Central memory CD8-positive, alpha-beta T cell (primary cell): ENCODE results near the gene ERBB4.

Experiments used
- ATAC-seq: fragments of 150-1000 bp; cut with Tn5 transposase; replicated peaks from 2 replicates; pipeline ENCODE4 v1.10.0; 2022; ENCODE audit warnings: mild to moderate bottlenecking, moderate FRiP score, moderate number of reproducible peaks; ENCODE audit not compliant: poor library complexity, severe bottlenecking; ENCODE audit errors: extremely low read depth
- DNase-seq, 2 donors: peaks; one replicate each; pipeline ENCODE4 v3.0.0; 2021; ENCODE audit warnings: low spot score in 2 of 2
- H3K27ac Mint-ChIP-seq: one replicate; pipeline ENCODE4 v1.8.0; 2022; ENCODE audit warnings: low read depth, mild to moderate bottlenecking, moderate library complexity, mixed read lengths
- H3K27me3 Mint-ChIP-seq: one replicate; pipeline ENCODE4 v1.8.0; 2022; ENCODE audit warnings: mixed read lengths
- H3K36me3 Mint-ChIP-seq: one replicate; pipeline ENCODE4 v1.8.0; 2022; ENCODE audit warnings: mild to moderate bottlenecking, moderate library complexity, mixed read lengths; ENCODE audit not compliant: insufficient read depth
- H3K4me1 Mint-ChIP-seq: one replicate; pipeline ENCODE4 v1.8.0; 2022; ENCODE audit warnings: mixed read lengths
- H3K4me3 Mint-ChIP-seq: one replicate; pipeline ENCODE4 v1.8.0; 2022; ENCODE audit warnings: mild to moderate bottlenecking, moderate library complexity, mixed read lengths
- H3K9me3 Mint-ChIP-seq: one replicate; pipeline ENCODE4 v1.8.0; 2022; ENCODE audit warnings: mixed read lengths

Gene ERBB4

GRCh38 chr2:211495339-211495738 lies 1043.3 kb downstream of the ERBB4 start:
- no peak overlapping the region for H3K4me3 Mint-ChIP-seq
- H3K4me1 Mint-ChIP-seq: no peaks in the 10 kb centered on the region
- H3K9me3 Mint-ChIP-seq: peaks cover 17% of the 10 kb centered on the region
- ATAC-seq (no peak), DNase-seq (no peak)
- H3K36me3 Mint-ChIP-seq: no peaks in the 10 kb centered on the region
- no peak overlapping the region for H3K27ac Mint-ChIP-seq
- no peaks in the 10 kb centered on the region for H3K27me3 Mint-ChIP-seq

- no peaks in the 10 kb centered on the region for H3K27me3 Mint-ChIP-seq
- peaks cover 19% of the 10 kb centered on the region for H3K9me3 Mint-ChIP-seq
- H3K36me3 Mint-ChIP-seq: no peaks in the 10 kb centered on the region
- ATAC-seq: no peak
- no peak overlapping the region for H3K27ac Mint-ChIP-seq
- H3K4me3 Mint-ChIP-seq: no peak overlapping the region
- no peaks in the 10 kb centered on the region for H3K4me1 Mint-ChIP-seq
- no peak for DNase-seq
These were observed 1044.1 kb downstream of the ERBB4 start for GRCh38 chr2:211494536-211494935.

- no peak overlapping the region for H3K27ac Mint-ChIP-seq
- H3K4me1 Mint-ChIP-seq: no peaks in the 10 kb centered on the region
- H3K36me3 Mint-ChIP-seq: no peaks in the 10 kb centered on the region
- DNase-seq (no peak), ATAC-seq (no peak)
- H3K4me3 Mint-ChIP-seq: no peak overlapping the region
- no peaks in the 10 kb centered on the region for H3K27me3 Mint-ChIP-seq
- H3K9me3 Mint-ChIP-seq: peaks cover 19% of the 10 kb centered on the region
These were observed 1044.5 kb downstream of the ERBB4 start for GRCh38 chr2:211494085-211494484.

GRCh38 chr2:211487733-211488132 lies 1050.9 kb downstream of the ERBB4 start:
- no peak for DNase-seq
- Mint-ChIP-seq H3K36me3 (no peaks in the 10 kb centered on the region), H3K9me3 (peaks cover 8% of the 10 kb centered on the region), H3K4me1 (no peaks in the 10 kb centered on the region), H3K4me3 (no peak overlapping the region), H3K27me3 (no peaks in the 10 kb centered on the region), H3K27ac (no peak overlapping the region)
- ATAC-seq: no peak

GRCh38 chr2:211479536-211480150 lies 1059.0 kb downstream of the ERBB4 start:
- ATAC-seq (no peak), DNase-seq (no peak)
- H3K4me3 Mint-ChIP-seq: no peak overlapping the region
- no peaks in the 10 kb centered on the region for H3K36me3 Mint-ChIP-seq
- no peaks in the 10 kb centered on the region for H3K4me1 Mint-ChIP-seq
- H3K9me3 Mint-ChIP-seq: peaks cover 16% of the 10 kb centered on the region
- no peak overlapping the region for H3K27ac Mint-ChIP-seq
- no peaks in the 10 kb centered on the region for H3K27me3 Mint-ChIP-seq

GRCh38 chr2:211477537-211478275 lies 1060.9 kb downstream of the ERBB4 start:
- no peak for ATAC-seq
- no peak for DNase-seq
- peaks cover 19% of the 10 kb centered on the region for H3K9me3 Mint-ChIP-seq
- H3K27me3 Mint-ChIP-seq: no peaks in the 10 kb centered on the region
- no peaks in the 10 kb centered on the region for H3K36me3 Mint-ChIP-seq
- H3K27ac Mint-ChIP-seq: no peak overlapping the region
- no peaks in the 10 kb centered on the region for H3K4me1 Mint-ChIP-seq
- no peak overlapping the region for H3K4me3 Mint-ChIP-seq

- H3K4me3 Mint-ChIP-seq: no peak overlapping the region
- no peak overlapping the region for H3K27ac Mint-ChIP-seq
- ATAC-seq: no peak
- H3K9me3 Mint-ChIP-seq: peaks cover 9% of the 10 kb centered on the region
- H3K27me3 Mint-ChIP-seq: no peaks in the 10 kb centered on the region
- no peaks in the 10 kb centered on the region for H3K4me1 Mint-ChIP-seq
- DNase-seq: no peak
- no peaks in the 10 kb centered on the region for H3K36me3 Mint-ChIP-seq
These were observed 1065.5 kb downstream of the ERBB4 start for GRCh38 chr2:211473116-211473515.

GRCh38 chr2:211469664-211470059 lies 1068.9 kb downstream of the ERBB4 start:
- no peak overlapping the region for H3K4me3 Mint-ChIP-seq
- no peak for ATAC-seq
- H3K9me3 Mint-ChIP-seq: peaks cover 13% of the 10 kb centered on the region
- no peaks in the 10 kb centered on the region for H3K27me3 Mint-ChIP-seq
- no peak overlapping the region for H3K27ac Mint-ChIP-seq
- no peaks in the 10 kb centered on the region for H3K4me1 Mint-ChIP-seq
- no peak for DNase-seq
- H3K36me3 Mint-ChIP-seq: no peaks in the 10 kb centered on the region

GRCh38 chr2:211468877-211469663 lies 1069.5 kb downstream of the ERBB4 start:
- DNase-seq (no peak), ATAC-seq (no peak)
- H3K36me3 Mint-ChIP-seq: no peaks in the 10 kb centered on the region
- no peaks in the 10 kb centered on the region for H3K27me3 Mint-ChIP-seq
- no peaks in the 10 kb centered on the region for H3K4me1 Mint-ChIP-seq
- peaks cover 13% of the 10 kb centered on the region for H3K9me3 Mint-ChIP-seq
- no peak overlapping the region for H3K4me3 Mint-ChIP-seq
- H3K27ac Mint-ChIP-seq: no peak overlapping the region

GRCh38 chr2:211468217-211468616 lies 1070.4 kb downstream of the ERBB4 start:
- H3K36me3 Mint-ChIP-seq: no peaks in the 10 kb centered on the region
- no peaks in the 10 kb centered on the region for H3K27me3 Mint-ChIP-seq
- DNase-seq (no peak), ATAC-seq (no peak)
- peaks cover 13% of the 10 kb centered on the region for H3K9me3 Mint-ChIP-seq
- H3K4me1 Mint-ChIP-seq: no peaks in the 10 kb centered on the region
- H3K27ac Mint-ChIP-seq: no peak overlapping the region
- no peak overlapping the region for H3K4me3 Mint-ChIP-seq

GRCh38 chr2:211463397-211463796 lies 1075.2 kb downstream of the ERBB4 start:
- H3K9me3 Mint-ChIP-seq: peaks cover 11% of the 10 kb centered on the region

GRCh38 chr2:211458974-211459373 lies 1079.6 kb downstream of the ERBB4 start:
- peaks cover 10% of the 10 kb centered on the region for H3K9me3 Mint-ChIP-seq
- H3K27me3 Mint-ChIP-seq: no peaks in the 10 kb centered on the region

More at GRCh38 chr2:211463397-211463796, 1075.2 kb downstream of the ERBB4 start:
- Mint-ChIP-seq H3K36me3 (no peaks in the 10 kb centered on the region), H3K4me1 (no peaks in the 10 kb centered on the region), H3K27ac (no peak overlapping the region), H3K27me3 (no peaks in the 10 kb centered on the region), H3K4me3 (no peak overlapping the region)
- ATAC-seq (no peak), DNase-seq (no peak)

GRCh38 chr2:211457325-211457724 lies 1081.3 kb downstream of the ERBB4 start:
- Mint-ChIP-seq H3K27me3 (no peaks in the 10 kb centered on the region), H3K36me3 (no peaks in the 10 kb centered on the region), H3K4me1 (no peaks in the 10 kb centered on the region), H3K9me3 (peaks cover 10% of the 10 kb centered on the region), H3K27ac (no peak overlapping the region), H3K4me3 (no peak overlapping the region)
- no peak for ATAC-seq
- no peak for DNase-seq

More at GRCh38 chr2:211458974-211459373, 1079.6 kb downstream of the ERBB4 start:
- DNase-seq (no peak), ATAC-seq (no peak)
- no peak overlapping the region for H3K27ac Mint-ChIP-seq
- H3K4me1 Mint-ChIP-seq: no peaks in the 10 kb centered on the region
- H3K4me3 Mint-ChIP-seq: no peak overlapping the region
- no peaks in the 10 kb centered on the region for H3K36me3 Mint-ChIP-seq
